ENCODE results near the gene ADD3. TPM values are rescaled to one million over a fixed set of nuclear protein-coding genes. Genes with fewer than 3 reads are reported as not detected.

Gene ADD3
- total RNA-seq, 2 donors from 2014 or later = 127 to 131 TPM

- TF ChIP-seq CTCF (IDR thresholded peaks at IDR 0.05) = no peak
Measured at GRCh38 chr10:110181911-110182310, 174.1 kb downstream of the ADD3 start.

DNA sequence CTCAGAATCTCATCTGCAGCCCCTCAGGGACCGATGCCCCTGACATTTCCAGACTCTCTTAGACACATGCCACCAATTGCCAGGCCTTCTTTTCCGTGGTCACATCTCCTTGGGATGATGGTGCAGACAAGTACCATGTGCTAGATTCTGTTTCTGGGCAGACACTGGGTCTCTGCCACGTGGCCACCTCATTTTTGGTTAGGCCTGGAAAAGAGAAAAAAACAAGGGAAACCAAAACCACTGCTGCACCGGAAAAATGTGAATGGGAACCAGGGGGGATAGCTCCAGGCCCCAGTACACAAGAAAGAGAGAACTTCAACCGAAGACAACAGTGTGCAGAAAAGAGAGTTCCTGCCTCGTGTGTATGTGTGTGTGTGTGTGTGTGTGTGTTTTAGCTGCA lies 176.6 kb downstream of the ADD3 start:
- no peaks in the 10 kb centered on the region for H3K9me3 ChIP-seq
- no peaks in the 10 kb centered on the region for H3K4me1 ChIP-seq
- H3K27ac ChIP-seq = no peak overlapping the region
- H3K4me3 ChIP-seq = no peak overlapping the region
- intact Hi-C loops (cut with DNase I) = no loop called here
- H3K27me3 ChIP-seq = no peaks in the 10 kb centered on the region
- TF ChIP-seq CTCF (IDR thresholded peaks at IDR 0.05) = no peak
- no peak for DNase-seq
- no peak overlapping the region for H3K9ac ChIP-seq (ENCODE audit: low read depth in 2 of 2, low read length in 2 of 2)
- H3K36me3 ChIP-seq = no peaks in the 10 kb centered on the region

More at GRCh38 chr10:110181911-110182310, 174.1 kb downstream of the ADD3 start:
- no peak for DNase-seq
- Histone ChIP-seq H3K27ac (no peak overlapping the region), H3K9me3 (no peaks in the 10 kb centered on the region), H3K4me3 (no peak overlapping the region), H3K4me1 (no peaks in the 10 kb centered on the region), H3K27me3 (no peaks in the 10 kb centered on the region), H3K9ac (ENCODE audit: low read depth in 2 of 2, low read length in 2 of 2) (no peak overlapping the region), H3K36me3 (no peaks in the 10 kb centered on the region)
- intact Hi-C loops (cut with DNase I) = no loop called here

Other genes with a start within 250 kb of the ADD3 start
- 100 to 1,000 TPM; 122 to 127 TPM for gene XPNPEP1, start 84.5 kb upstream of the ADD3 start, total RNA-seq
- 100 to 1,000 TPM in 1 of 2 donors, 10 to 100 TPM in 1; 58.0 to 304 TPM for gene MXI1, start 199.6 kb downstream of the ADD3 start, total RNA-seq

All from colonic mucosa (tissue), 4 donors.